Activated CD4-positive, alpha-beta T cell treated with anti-CD3 and anti-CD28 coated beads, Interleukin-2, amount 10 ng/mL, durations not matched to agents 7 days and 5 days (primary cell): Measurements from ENCODE around the gene PARD3B. TPM values are rescaled to one million over a fixed set of nuclear protein-coding genes. Genes with fewer than 3 reads are reported as not detected.

Experiments
- CTCF ChIA-PET: fragments of 350-600 bp; sonication (Branson Sonifier 250); formaldehyde crosslinking; loops from one replicate; lab custom pipeline; 2021; ENCODE audit warnings: antibody characterized with exemption; lab: Charles Lee
- POLR2A ChIA-PET: fragments of 350-600 bp; sonication (Branson Sonifier 250); formaldehyde crosslinking; loops from one replicate; lab custom pipeline; 2021; ENCODE audit warnings: antibody characterized with exemption; lab: Charles Lee
- DNase-seq: peaks from one replicate; pipeline ENCODE4 v3.0.0-alpha.2; 2020
- H3K27ac Mint-ChIP-seq: one replicate; pipeline ENCODE4 v1.8.0; 2021; ENCODE audit warnings: mild to moderate bottlenecking, moderate library complexity, mixed read lengths
- H3K27me3 Mint-ChIP-seq: one replicate; pipeline ENCODE4 v1.8.0; 2021; ENCODE audit warnings: mixed read lengths
- H3K36me3 Mint-ChIP-seq: one replicate; pipeline ENCODE4 v1.8.0; 2021; ENCODE audit warnings: low read depth, mixed read lengths
- H3K4me1 Mint-ChIP-seq: one replicate; pipeline ENCODE4 v1.8.0; 2021; ENCODE audit warnings: mixed read lengths
- H3K4me3 Mint-ChIP-seq: one replicate; pipeline ENCODE4 v1.8.0; 2021; ENCODE audit warnings: mild to moderate bottlenecking, moderate library complexity, mixed read lengths
- H3K9me3 Mint-ChIP-seq: one replicate; pipeline ENCODE4 v1.8.0; 2021; ENCODE audit warnings: mixed read lengths
- total RNA-seq, 2 experiments: library from RNA; stranded (reverse); gene quantifications; one replicate each; pipeline ENCODE4 v1.2.3, GENCODE V29; 2021

PARD3B gene
- total RNA-seq, 2 experiments from 2014 or later: 0.50 to 0.77 TPM

DNA sequence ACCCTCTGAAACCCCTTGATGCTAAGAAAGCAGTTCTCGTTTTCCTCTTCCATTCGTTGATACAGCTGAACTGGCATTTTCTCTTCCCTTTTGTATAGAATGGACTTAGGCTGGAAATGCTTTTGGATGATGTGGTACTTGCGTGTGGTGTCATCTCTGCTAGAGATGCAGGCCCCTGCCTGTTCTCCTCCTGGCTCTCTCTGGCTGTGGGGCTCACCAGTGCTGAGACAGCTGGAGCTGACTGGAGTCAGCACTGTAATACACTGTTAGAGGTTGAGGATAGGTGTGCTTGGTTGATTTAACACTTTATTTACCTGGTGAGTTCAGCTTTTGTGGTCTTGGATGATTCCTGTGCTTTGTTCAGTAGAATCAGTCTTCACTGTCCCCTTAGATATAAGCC lies 30.2 kb downstream of the PARD3B start:
- ChIA-PET CTCF (no interaction called here), POLR2A (no interaction called here)
- H3K9me3 Mint-ChIP-seq: peaks cover 2% of the 10 kb centered on the region
- H3K27ac Mint-ChIP-seq: no peak overlapping the region
- no peak for DNase-seq
- no peak overlapping the region for H3K4me3 Mint-ChIP-seq
- no peaks in the 10 kb centered on the region for H3K36me3 Mint-ChIP-seq
- peaks cover 7% of the 10 kb centered on the region for H3K27me3 Mint-ChIP-seq
- H3K4me1 Mint-ChIP-seq: no peaks in the 10 kb centered on the region

DNA sequence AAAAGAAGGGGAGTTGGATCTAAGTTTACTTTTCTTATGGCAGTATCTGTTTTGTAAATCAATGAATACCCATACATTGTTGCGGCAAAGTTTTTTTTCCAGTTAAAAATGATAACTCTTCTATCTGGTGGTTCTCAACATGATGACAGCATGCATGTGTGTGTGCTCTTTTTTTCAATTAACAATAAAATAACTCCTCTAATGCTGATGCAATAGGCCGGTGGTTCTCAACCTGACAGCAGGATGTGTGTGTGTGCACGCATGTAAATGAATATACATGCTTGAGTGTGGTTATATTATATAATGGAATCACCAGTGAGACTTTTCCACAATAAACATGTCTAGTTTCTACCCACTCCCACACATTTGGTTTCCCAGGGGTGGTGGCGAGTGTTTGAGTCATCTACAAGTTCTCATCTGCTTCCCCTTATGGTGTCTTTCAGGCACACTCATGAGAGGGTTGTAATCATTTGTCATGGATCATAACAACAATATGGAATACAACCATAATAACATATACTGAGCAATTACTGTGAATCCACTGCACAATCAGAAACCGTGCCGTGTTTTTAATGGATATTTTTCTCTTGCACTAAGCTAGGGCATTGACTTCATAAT lies 31.2 kb downstream of the PARD3B start:
- H3K27ac Mint-ChIP-seq: no peak overlapping the region
- peaks cover 7% of the 10 kb centered on the region for H3K27me3 Mint-ChIP-seq
- H3K4me1 Mint-ChIP-seq: no peaks in the 10 kb centered on the region
- DNase-seq: no peak
- ChIA-PET CTCF (interaction anchor here (0.7 kb wide), 1 partner anchor 100 kb away, joined by 3 read pairs; no protein-coding TSS in a partner anchor), POLR2A (no interaction called here)
- no peaks in the 10 kb centered on the region for H3K36me3 Mint-ChIP-seq
- H3K9me3 Mint-ChIP-seq: peaks cover 2% of the 10 kb centered on the region
- H3K4me3 Mint-ChIP-seq: no peak overlapping the region

DNA sequence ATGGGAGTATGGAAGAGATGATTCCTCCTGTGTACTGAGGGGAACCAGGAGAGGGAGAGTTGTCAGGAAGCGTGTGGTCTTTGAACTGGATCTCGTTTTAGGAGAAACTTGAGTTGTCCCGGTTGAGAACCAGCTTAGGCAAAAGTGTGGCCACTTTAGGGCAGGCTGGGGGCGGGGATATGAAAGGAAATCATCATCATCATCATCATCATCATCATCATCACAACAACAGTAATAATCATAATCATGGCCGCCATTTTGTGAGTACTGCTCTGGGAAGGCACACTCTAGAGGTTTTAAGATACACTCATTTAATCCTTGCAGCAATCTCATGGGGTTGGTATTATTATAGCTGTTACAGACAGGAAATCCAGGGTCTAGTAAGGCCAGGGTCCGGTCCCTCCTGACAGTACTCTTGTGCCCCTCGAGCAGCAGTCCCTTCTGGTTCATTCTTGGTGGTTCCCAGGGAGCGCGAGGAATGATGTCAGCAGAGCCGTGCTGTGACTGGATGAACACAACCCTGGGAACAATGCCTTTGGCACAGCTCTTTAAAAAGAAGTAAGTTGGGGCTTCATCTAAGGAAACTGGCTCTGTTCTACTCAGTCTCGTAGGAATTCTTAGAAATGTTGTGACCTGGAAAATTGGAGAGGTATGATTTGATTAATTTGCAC lies 33.8 kb downstream of the PARD3B start:
- CTCF ChIA-PET: interaction anchor here (0.6 kb wide), 1 partner anchor 599 kb away, joined by 3 read pairs; no protein-coding TSS in a partner anchor
- Mint-ChIP-seq H3K27ac (no peak overlapping the region), H3K9me3 (peaks cover 2% of the 10 kb centered on the region), H3K27me3 (peaks cover 3% of the 10 kb centered on the region), H3K4me1 (no peaks in the 10 kb centered on the region), H3K36me3 (no peaks in the 10 kb centered on the region), H3K4me3 (no peak overlapping the region)
- POLR2A ChIA-PET: no interaction called here
- no peak for DNase-seq

DNA sequence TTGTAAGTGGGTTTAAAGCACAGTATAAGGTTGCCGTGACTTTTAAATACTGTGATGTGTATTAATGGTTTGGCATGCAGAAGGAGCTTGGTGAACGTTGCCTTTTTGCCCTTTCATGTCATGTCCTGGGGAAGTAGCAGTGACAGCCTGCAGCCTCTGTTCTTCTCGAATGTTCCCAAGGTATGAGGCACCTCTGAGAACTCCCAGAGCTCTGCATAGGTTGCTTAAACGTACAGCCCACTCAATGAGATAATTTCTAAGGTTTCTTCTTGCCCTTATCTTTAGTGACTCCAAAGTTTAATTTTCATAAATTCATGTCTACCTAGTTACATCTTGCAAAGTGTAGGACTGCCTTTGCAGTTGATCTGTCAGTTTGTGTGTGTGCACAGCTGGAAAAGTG lies 36.7 kb downstream of the PARD3B start:
- Mint-ChIP-seq H3K27me3 (peaks cover 3% of the 10 kb centered on the region), H3K4me3 (no peak overlapping the region), H3K36me3 (no peaks in the 10 kb centered on the region), H3K4me1 (no peaks in the 10 kb centered on the region), H3K9me3 (peaks cover 2% of the 10 kb centered on the region), H3K27ac (no peak overlapping the region)
- ChIA-PET CTCF (no interaction called here), POLR2A (no interaction called here)
- no peak for DNase-seq

DNA sequence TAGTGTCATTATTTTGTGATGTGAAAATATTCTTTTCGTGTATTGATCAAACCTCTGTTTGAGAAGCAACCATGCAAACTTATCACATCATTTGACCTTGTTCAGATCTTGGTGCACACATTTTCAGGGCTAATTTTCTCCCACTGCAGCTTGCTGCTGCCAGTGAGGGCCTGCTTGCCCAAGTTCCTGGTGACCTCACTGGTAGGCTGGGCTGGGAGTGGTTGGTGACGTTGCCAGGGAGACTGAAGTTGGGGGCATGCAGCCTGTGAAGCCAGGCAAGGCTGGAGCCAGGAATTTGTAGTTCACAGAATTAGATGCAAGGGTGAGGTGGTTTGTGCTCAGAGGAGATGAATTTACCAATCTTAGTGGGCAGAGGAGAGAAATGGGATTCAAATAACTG lies 38.5 kb downstream of the PARD3B start:
- H3K4me1 Mint-ChIP-seq: no peaks in the 10 kb centered on the region
- H3K27ac Mint-ChIP-seq: no peak overlapping the region
- no peak for DNase-seq
- ChIA-PET CTCF (no interaction called here), POLR2A (no interaction called here)
- no peaks in the 10 kb centered on the region for H3K36me3 Mint-ChIP-seq
- H3K9me3 Mint-ChIP-seq: peaks cover under 1% of the 10 kb centered on the region
- H3K27me3 Mint-ChIP-seq: peaks cover 3% of the 10 kb centered on the region
- H3K4me3 Mint-ChIP-seq: no peak overlapping the region

DNA sequence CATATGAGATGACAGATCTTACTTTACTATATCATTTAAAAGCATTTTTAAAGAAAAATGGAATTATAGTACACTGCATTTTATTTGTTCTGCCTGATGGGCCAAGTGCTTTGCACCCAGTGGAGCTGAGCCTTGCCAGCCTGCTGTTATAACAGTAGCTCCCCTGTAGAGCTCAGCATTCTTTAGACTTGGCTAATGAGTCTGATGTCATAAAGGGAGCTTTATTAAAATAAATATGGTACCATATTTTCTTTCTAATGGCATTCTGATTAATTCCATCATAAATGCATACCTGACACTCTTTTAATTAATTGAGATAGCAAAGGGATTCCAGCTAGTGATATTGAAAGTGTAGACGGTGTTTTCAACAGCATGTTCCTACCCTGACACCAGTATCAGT lies 40.7 kb downstream of the PARD3B start:
- DNase-seq: no peak
- CTCF ChIA-PET: no interaction called here

DNA sequence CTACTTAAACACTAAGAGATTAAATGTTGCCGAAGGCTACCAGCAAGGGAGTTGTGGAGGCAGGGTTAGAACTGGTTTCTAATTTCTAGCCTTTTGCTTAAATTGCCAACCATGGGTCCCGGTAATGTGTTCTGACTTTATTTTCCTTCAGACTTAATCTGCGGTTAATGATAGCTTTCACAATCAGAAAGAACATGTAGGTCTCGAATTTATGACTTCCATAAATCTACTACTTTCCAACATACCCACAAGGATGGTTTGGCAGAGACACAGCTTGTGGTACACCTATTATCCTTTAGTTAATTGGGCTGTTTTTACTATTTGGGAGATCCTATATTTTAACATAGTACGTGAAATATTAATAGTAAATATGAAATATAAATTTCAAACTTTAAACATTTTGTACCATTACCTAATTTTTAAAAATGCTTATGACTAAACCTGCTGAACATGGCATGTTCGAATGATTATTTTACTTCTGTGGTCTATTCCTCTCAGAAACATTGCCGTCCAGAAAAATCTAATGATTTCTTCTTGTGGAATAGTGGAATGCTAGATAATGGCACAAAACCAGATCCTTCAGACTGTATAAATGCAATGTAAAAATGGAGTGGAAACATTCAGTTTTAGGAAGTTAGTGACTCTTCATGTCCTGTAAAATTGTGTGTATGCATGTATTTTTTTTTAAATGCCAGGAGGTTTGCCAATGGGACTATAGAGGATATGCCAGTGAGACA lies 41.3 kb downstream of the PARD3B start:
- peaks cover 6% of the 10 kb centered on the region for H3K27me3 Mint-ChIP-seq
- DNase-seq: no peak
- peaks cover 4% of the 10 kb centered on the region for H3K9me3 Mint-ChIP-seq
- no peaks in the 10 kb centered on the region for H3K4me1 Mint-ChIP-seq
- H3K27ac Mint-ChIP-seq: no peak overlapping the region
- no peaks in the 10 kb centered on the region for H3K36me3 Mint-ChIP-seq
- POLR2A ChIA-PET: no interaction called here
- CTCF ChIA-PET: no interaction called here
- H3K4me3 Mint-ChIP-seq: no peak overlapping the region

More for the DNA sequence above, 40.7 kb downstream of the PARD3B start:
- POLR2A ChIA-PET: no interaction called here
- Mint-ChIP-seq H3K36me3 (no peaks in the 10 kb centered on the region), H3K4me1 (no peaks in the 10 kb centered on the region), H3K27me3 (peaks cover 6% of the 10 kb centered on the region), H3K9me3 (peaks cover 4% of the 10 kb centered on the region), H3K4me3 (no peak overlapping the region), H3K27ac (no peak overlapping the region)

DNA sequence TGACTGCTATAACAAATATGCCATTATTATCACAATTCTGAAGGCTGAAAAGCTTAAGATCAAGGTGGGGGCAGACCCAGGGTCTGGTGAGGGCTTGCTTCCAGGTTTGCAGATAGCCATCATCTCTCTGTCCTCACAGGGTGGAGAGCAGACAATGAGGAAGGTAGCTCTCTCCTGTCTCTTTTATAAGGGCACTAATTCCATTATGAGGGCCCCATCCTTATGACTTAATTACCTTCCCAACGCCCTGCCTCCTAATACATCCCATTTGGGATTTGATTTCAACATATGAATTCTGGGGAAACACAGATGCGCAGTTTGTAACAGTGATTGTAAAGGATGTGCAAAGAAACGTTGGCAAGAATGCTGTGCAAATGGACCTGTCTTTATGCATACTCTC lies 44.8 kb downstream of the PARD3B start:
- CTCF ChIA-PET: interaction anchor here (0.6 kb wide), 1 partner anchor 207 kb away, joined by 3 read pairs; no protein-coding TSS in a partner anchor
- Mint-ChIP-seq H3K27ac (no peak overlapping the region), H3K9me3 (peaks cover 4% of the 10 kb centered on the region)

DNA sequence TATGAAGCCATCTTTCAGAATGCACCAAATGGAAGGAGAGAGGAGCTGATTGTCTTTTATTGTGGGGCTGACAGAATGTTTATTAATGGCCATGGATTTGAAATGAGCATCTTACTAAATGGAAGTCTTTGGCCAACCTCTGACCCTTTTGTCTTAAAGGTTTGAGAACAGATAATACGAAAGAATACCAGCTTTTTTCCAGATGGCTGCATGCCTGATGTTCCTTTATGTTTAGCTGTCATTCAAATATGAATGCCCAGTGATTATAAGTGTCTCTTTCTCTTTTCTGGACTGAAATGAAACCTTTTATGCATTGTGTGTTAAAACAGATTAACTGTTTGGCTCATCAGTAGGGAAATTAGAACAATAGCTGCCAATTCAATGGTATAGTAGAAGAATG lies 46.0 kb downstream of the PARD3B start:
- H3K27ac Mint-ChIP-seq: no peak overlapping the region
- H3K4me1 Mint-ChIP-seq: no peaks in the 10 kb centered on the region
- no peaks in the 10 kb centered on the region for H3K36me3 Mint-ChIP-seq
- DNase-seq: no peak
- peaks cover 4% of the 10 kb centered on the region for H3K9me3 Mint-ChIP-seq
- CTCF ChIA-PET: no interaction called here
- no peak overlapping the region for H3K4me3 Mint-ChIP-seq
- POLR2A ChIA-PET: no interaction called here
- H3K27me3 Mint-ChIP-seq: peaks cover 11% of the 10 kb centered on the region

More for the DNA sequence above, 44.8 kb downstream of the PARD3B start:
- DNase-seq: no peak
- H3K36me3 Mint-ChIP-seq: no peaks in the 10 kb centered on the region
- H3K27me3 Mint-ChIP-seq: peaks cover 11% of the 10 kb centered on the region
- POLR2A ChIA-PET: no interaction called here
- H3K4me3 Mint-ChIP-seq: no peak overlapping the region
- no peaks in the 10 kb centered on the region for H3K4me1 Mint-ChIP-seq

DNA sequence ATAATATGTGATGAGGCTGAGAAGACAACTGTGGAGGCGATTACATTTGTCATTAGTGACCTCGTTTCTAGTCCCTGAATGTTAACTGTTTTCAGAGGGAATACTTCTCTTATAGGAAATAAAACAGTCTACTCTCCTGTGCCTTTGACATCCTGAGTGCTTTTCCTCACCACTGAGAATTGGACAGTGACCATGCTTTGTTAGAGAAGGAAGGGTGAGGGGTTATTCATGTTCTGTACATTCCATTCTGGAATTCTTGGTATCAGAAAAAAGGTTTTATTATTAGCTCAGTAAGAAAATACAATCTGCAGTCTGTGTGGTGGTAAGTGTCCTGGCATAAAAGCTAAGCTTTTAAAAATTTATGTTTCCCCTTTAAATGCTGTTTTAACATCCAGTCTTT lies 58.8 kb downstream of the PARD3B start:
- Mint-ChIP-seq H3K27me3 (peaks cover 23% of the 10 kb centered on the region), H3K36me3 (no peaks in the 10 kb centered on the region), H3K4me3 (no peak overlapping the region), H3K4me1 (no peaks in the 10 kb centered on the region), H3K27ac (no peak overlapping the region), H3K9me3 (no peaks in the 10 kb centered on the region)
- no peak for DNase-seq
- POLR2A ChIA-PET: no interaction called here
- CTCF ChIA-PET: no interaction called here

DNA sequence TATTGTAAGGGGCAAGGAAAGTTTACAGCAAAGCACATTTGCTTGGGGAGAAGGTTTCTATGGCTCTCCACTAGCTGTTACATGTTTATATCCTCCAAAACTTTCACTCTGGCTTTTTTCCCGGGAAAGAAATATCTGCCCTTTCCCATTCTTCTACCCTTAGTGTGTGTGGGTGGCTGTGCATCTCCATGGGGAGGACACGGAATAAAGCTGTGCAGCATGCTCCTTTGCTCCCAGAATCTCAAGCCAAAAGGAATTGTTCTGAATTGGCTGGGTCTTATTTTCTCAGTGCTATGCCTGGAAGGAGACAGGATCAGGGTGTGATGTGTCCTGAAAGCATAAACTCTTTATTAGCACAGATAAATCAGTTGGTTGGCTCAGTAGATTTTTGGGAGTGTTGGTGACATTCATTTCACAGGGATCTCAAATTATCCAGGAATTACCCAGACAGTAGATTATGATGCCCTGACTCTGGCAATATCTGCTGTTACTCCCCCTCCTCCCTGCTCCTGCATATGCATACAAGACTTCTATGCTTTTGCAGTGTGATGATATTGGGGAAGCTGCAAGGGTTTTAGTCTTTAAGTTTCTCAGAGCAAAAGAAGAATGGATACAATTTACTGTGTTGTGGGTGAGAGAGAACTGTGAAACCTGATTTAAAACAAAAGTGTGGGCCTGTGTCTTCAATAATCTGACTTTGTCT lies 63.1 kb downstream of the PARD3B start:
- peaks cover 10% of the 10 kb centered on the region for H3K27me3 Mint-ChIP-seq
- H3K4me1 Mint-ChIP-seq: no peaks in the 10 kb centered on the region
- ChIA-PET POLR2A (no interaction called here), CTCF (no interaction called here)
- H3K9me3 Mint-ChIP-seq: no peaks in the 10 kb centered on the region
- DNase-seq: no peak
- no peak overlapping the region for H3K27ac Mint-ChIP-seq
- no peak overlapping the region for H3K4me3 Mint-ChIP-seq
- no peaks in the 10 kb centered on the region for H3K36me3 Mint-ChIP-seq

DNA sequence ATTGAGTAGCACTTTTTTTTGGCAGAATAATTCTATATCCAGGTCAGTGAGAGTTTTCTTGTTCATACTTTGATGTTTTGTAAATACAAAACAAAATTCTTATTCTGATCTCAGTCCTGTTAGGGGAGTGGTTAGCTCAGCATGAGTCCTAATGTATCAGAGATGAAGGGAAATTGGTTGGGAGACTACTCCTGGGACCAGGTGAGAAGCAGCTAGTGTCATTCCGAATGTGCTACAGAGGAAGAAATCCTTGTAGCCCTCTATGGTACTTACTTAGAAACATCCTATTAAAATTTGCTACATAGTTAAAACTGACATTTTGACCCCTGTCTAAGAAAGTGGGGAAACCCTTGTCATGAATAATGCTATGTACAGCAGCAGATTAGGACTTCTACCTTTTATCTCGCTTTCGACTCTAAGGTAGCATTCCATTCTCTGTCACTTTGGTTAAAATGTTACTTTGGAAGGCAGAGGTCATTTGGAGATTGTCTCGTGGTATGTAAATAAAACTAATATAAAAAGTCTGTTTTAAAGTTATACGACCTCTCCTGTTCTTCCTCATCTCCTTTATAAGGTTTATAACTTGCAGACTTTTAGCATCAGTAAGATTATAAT lies 65.8 kb downstream of the PARD3B start:
- no peak overlapping the region for H3K4me3 Mint-ChIP-seq
- H3K9me3 Mint-ChIP-seq: no peaks in the 10 kb centered on the region
- no peaks in the 10 kb centered on the region for H3K4me1 Mint-ChIP-seq
- DNase-seq: no peak
- CTCF ChIA-PET: no interaction called here
- H3K36me3 Mint-ChIP-seq: no peaks in the 10 kb centered on the region
- H3K27ac Mint-ChIP-seq: no peak overlapping the region
- peaks cover 8% of the 10 kb centered on the region for H3K27me3 Mint-ChIP-seq
- POLR2A ChIA-PET: no interaction called here
